Measurements from ENCODE around the gene STIM1. TPM values are rescaled to one million over a fixed set of nuclear protein-coding genes. Genes with fewer than 3 reads are reported as not detected.

Gene STIM1
- total RNA-seq, 1 experiment from 2014 or later, result 18.0 TPM

- H3K4me1 Mint-ChIP-seq, result peaks cover 7% of the 10 kb centered on the region
- H3K27me3 Mint-ChIP-seq (ENCODE audit: low read depth), result no peaks in the 10 kb centered on the region
- ChIA-PET POLR2A (no interaction called here), CTCF (interaction anchor here (1.5 kb wide), 1 partner anchor 106 kb away, joined by 4 read pairs; no protein-coding TSS in a partner anchor)
- no peaks in the 10 kb centered on the region for H3K36me3 Mint-ChIP-seq
- ATAC-seq (no peak), DNase-seq (ENCODE audit: low spot score) (no peak)
- H3K9me3 Mint-ChIP-seq, result no peaks in the 10 kb centered on the region
- H3K4me3 Mint-ChIP-seq, result no peak overlapping the region
- no peak overlapping the region for H3K27ac Mint-ChIP-seq
- TF ChIP-seq ZBTB21 (CRISPR knock-in tag; IDR thresholded peaks at IDR 0.05; ENCODE audit: borderline replicate concordance) (no peak), PRRX2 (CRISPR knock-in tag; IDR thresholded peaks at IDR 0.05) (no peak)
Measured at GRCh38 chr11:3955299-3955665, 99.8 kb downstream of the STIM1 start.

GRCh38 chr11:3956038-3956437 is 100.6 kb downstream of the STIM1 start:
- H3K9me3 Mint-ChIP-seq, result no peaks in the 10 kb centered on the region
- no peak overlapping the region for H3K27ac Mint-ChIP-seq
- ChIA-PET POLR2A (interaction anchor here (0.7 kb wide), 1 partner anchor 19 kb away, joined by 4 read pairs; no protein-coding TSS in a partner anchor), CTCF (interaction anchor here (0.6 to 1.5 kb wide), 2 partner anchors 102 to 107 kb away, joined by 3 to 4 read pairs; no protein-coding TSS in a partner anchor)
- H3K27me3 Mint-ChIP-seq (ENCODE audit: low read depth), result no peaks in the 10 kb centered on the region
- no peak for DNase-seq (ENCODE audit: low spot score)
- peaks cover 3% of the 10 kb centered on the region for H3K4me1 Mint-ChIP-seq
- ATAC-seq, result no peak
- TF ChIP-seq ARID4B (CRISPR knock-in tag; IDR thresholded peaks at IDR 0.05; ENCODE audit: borderline replicate concordance) (no peak), ZMAT4 (CRISPR knock-in tag; IDR thresholded peaks at IDR 0.05) (no peak), CDX4 (CRISPR knock-in tag; IDR thresholded peaks at IDR 0.05; ENCODE audit: borderline replicate concordance) (no peak), EMX1 (CRISPR knock-in tag; IDR thresholded peaks at IDR 0.05) (no peak), JUN (CRISPR knock-in tag; IDR thresholded peaks at IDR 0.05) (no peak), GTF2I (CRISPR knock-in tag; conservative IDR thresholded peaks at IDR 0.05) (no peak), ZNF671 (CRISPR knock-in tag; IDR thresholded peaks at IDR 0.05) (no peak), ZSCAN18 (CRISPR knock-in tag; IDR thresholded peaks at IDR 0.05) (no peak), KAT7 (CRISPR knock-in tag; IDR thresholded peaks at IDR 0.05; ENCODE audit: borderline replicate concordance) (no peak)
- no peak overlapping the region for H3K4me3 Mint-ChIP-seq
- no peaks in the 10 kb centered on the region for H3K36me3 Mint-ChIP-seq

GRCh38 chr11:3956748-3957147 is 101.3 kb downstream of the STIM1 start:
- Mint-ChIP-seq H3K27me3 (ENCODE audit: low read depth) (no peaks in the 10 kb centered on the region), H3K4me1 (no peaks in the 10 kb centered on the region), H3K9me3 (no peaks in the 10 kb centered on the region), H3K4me3 (no peak overlapping the region), H3K27ac (no peak overlapping the region), H3K36me3 (no peaks in the 10 kb centered on the region)
- POLR2A ChIA-PET, result no interaction called here
- no peak for ATAC-seq
- no peak for DNase-seq (ENCODE audit: low spot score)
- CTCF ChIA-PET, result interaction anchor here (0.6 kb wide), 1 partner anchor 129 kb away, joined by 3 read pairs; no protein-coding TSS in a partner anchor
- TF ChIP-seq FOXP1 (CRISPR knock-in tag; IDR thresholded peaks at IDR 0.05; ENCODE audit: borderline replicate concordance) (no peak), MXD4 (CRISPR knock-in tag; IDR thresholded peaks at IDR 0.05; ENCODE audit: borderline replicate concordance) (no peak), FOXK1 (CRISPR knock-in tag; IDR thresholded peaks at IDR 0.05) (no peak), ZNF532 (CRISPR knock-in tag; IDR thresholded peaks at IDR 0.05; ENCODE audit: borderline replicate concordance) (no peak)

Measured in WTC11 (cell line).